A549 treated with ZK216348 at 1 μM for 4 hours (cell line): ENCODE data around the gene SMARCC2. TPM values are rescaled to one million over a fixed set of nuclear protein-coding genes. Genes with fewer than 3 reads are reported as not detected.

ENCODE experiments used
- total RNA-seq: library from RNA; stranded (reverse); fragments of 200-300 nt; extraction: Qiagen RNA extraction; gene quantifications from 5 replicates; pipeline ENCODE4 v1.2.3, GENCODE V29; 2022; ENCODE audit warnings: low read depth

Gene SMARCC2
- total RNA-seq = 27.7 to 41.8 TPM (median 41.3 TPM) in 5 replicates

DNA sequence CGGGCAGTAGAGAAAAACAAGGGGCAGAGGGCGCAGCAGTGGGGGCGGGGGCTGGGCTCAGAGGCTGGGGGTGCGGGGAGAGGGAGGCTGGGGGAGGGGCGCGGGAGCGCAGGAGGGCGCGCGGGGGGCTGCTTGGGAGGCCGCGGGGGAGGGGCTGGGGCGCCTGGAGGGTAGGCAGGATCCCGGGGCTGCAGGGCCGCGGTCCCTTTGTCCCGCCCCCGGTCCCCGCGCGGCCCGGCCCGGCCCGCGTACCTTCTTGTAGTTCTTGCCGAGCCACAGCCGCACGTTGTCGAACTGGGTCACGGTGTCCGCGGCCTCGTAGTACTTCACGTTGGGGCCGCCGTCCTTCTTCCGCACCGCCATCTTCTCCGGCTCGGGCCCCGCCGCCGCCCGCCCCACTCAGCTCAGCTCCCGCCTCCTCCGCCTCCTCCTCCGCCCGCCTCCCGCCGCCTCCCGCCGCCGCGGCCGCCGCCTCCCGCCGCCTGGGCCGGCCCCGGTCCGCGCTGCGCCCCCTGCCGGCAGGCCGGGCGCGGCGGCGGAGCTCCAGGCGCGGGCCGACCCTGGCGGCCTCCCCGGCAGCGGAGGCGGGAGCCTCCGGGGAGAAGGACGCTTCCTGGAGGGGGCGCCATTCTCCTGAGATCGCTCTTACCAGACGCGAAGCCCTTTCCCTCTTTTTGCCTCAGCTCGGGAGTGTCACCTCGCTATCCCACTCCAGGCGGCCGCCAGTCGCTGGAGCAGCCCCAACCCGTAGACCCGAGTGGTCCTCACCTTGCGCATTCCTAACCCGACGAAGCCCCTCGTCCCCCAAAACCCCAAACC lies at the start of gene SMARCC2:
SMARCC2 (minus strand) TSS at position 385 of the 819 bp plus-strand sequence; CDS start at position 363, 22 bp downstream.

DNA sequence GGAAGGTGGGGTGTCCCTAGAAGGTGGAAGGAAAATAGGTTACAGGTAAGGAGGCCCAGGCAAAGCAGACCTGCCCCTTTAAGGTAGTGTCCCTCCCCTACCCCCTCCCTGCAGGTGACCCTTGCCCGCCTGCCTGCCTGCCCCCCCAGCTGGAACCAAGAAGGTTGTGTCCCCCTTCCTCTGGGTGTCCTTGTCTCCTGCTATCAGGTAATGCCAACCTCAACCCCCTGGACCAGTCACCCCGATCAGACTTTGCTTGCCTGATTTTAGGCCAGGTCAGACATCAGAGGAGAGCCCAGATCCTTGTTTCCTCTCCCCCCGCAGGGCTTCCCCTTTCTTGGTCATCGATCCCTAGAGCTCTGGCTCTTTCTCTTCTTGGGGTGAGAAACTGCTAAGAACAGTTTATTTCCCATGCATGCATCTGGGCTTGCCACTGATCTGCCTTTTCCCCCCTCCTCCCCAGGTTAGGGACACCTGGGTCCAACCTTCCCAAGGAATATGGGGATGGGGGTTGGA lies 40.7 kb upstream of the SMARCC2 start, which contains the start of gene SLC39A5:
SLC39A5 (plus strand) TSS at position 136 of the 516 bp plus-strand sequence. CDS start 1,224 bp downstream, outside the sequence.

DNA sequence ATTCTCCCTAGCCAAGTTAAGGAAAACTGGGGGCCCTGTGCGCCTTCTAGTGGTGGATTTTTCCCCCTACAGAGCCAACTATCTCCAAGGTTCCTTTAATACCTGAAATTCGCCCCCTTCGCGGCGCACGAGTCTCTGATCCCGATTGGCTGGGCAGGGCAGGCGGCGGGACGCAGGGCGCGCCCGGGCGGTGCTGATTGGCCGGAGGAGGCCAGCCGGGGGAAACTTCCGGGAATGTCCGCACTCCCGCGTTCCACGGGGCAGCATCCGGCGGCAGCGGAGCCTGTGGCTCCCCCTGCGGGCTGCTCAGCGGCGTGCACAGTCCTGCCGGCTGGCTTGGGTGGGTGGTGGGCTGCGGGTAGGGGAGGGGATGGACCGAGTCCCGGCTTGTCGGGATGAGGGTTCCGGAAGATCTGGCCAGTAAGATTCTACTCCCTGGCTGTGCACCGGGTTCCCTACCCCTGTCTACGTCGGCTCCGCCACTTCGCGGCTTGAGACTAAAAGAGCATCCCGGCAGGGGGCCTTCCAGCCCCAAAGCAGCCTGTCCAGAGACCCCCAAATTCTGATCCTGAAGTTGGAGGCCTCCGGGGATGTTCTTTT lies 34.9 kb upstream of the SMARCC2 start, which contains the start of gene NABP2:
NABP2 (plus strand) TSS at position 241 of the 600 bp plus-strand sequence. CDS start 515 bp downstream, outside the sequence.

DNA sequence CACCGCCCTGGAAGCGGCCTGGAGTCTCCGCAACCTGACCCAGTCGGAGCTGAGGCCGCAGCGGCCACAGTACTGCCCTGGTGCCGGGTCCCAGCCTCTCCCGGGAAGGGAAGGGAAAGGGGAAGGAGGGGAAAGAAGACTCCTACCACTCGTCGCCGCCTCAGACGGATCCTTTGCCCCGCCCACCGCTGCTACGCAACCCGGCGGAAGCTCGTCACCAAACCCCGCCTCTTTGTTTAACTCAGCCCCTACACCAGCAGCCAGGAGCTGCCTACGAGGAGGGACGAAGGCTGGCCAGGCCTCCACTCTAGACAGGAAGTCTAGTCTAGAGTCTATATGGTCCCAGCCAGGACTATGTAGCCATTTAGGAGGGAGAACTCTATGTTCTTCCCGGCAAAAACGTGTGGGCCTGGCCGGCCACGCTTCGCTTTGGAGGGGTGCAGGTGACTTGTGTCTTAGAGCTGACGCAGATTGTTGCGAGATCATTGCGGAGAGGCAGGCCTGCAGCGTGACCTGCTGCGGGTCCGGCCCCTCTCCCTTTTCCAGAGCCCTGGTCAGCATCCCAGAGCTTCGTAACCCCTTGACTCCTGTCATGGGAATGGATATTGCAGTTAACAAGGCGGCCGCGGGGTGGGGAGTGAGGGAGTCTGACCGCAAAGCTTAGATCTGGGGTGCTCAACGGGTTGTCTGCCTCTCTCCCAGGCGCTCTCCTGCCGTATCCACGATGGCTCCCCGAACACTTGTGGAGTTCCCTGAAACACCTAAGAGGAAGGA lies 32.7 kb upstream of the SMARCC2 start, which contains the start of gene RNF41:
RNF41 (minus strand) TSS at position 166 of the 774 bp plus-strand sequence. CDS start 7,875 bp downstream, outside the sequence.

DNA sequence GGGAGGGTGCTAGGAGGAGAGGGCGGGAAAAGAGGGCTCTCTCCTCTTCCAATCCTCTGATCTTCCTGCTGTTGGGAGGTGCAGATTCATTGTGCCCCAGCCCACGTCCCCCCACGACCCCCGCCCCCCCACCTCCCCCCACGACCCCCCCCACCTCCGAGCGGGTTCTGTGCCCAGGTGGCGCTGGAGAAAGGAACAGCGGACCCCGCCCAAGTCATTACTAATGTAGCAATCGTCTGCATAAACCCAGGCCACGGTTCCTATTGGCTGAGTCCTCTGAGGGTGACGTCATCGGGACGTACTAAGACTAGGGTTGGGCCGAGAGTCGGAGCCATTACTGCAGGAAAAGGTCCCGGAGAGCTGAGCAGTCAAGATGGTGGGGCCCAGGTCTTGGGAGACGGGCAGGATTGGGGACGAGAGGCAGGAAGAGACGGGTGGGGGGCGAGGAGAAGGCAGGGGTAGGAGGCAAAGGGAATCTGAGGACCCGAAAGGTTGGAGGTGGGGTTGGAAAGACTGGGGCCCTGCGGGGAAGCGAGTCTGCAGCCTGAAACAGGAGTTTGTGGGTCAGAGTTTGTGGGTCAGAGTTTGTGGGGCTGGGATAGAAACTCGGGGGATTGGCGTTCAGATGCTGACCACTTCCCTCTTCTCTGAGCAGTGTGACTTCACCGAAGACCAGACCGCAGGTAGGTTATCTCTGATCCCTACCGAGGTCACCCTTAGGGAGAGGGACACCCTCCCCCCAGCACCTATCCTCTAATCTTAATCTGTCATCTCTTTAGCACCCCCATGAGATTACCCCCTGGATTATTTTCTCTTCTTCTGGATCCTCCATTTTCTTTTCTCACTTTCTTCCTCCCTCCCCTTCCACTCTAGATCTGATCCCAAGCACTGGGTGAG lies 31.0 kb downstream of the SMARCC2 start, which contains the start of gene MYL6:
MYL6 (plus strand) TSS at position 331 of the 897 bp plus-strand sequence; CDS start at position 374, 43 bp downstream.

DNA sequence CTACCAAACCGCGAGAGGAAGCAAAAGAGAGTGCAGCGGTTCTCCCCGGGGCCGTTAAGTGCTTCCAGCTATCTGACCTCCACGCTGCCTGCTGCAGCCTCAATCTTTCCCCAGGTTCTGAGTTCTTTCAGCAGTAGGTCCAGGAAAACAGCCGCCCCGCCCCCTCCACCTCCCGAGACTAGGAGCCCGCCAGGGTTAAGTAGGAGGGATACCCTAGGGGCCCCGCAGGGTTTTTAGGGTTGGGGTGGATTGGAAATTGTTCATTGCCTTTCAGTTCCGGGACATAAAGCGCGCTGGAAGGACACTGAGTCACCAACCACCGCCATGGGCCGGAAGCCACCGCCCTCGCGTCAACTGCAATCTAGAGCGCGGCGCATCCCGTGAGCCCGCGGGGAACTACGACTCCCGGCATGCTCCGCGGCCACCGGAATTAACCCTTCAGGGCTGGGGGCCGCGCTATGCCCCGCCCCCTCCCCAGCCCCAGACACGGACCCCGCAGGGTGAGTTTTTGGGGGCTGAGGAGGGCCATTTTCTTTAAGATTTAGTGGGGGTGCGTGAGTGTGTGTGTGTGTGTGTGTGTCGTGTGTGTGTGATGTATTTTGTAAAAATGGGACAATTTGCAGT lies 37.0 kb downstream of the SMARCC2 start, which contains the start of gene MYL6B:
MYL6B (plus strand) TSS at position 456 of the 624 bp plus-strand sequence. CDS start 1,332 bp downstream, outside the sequence.

DNA sequence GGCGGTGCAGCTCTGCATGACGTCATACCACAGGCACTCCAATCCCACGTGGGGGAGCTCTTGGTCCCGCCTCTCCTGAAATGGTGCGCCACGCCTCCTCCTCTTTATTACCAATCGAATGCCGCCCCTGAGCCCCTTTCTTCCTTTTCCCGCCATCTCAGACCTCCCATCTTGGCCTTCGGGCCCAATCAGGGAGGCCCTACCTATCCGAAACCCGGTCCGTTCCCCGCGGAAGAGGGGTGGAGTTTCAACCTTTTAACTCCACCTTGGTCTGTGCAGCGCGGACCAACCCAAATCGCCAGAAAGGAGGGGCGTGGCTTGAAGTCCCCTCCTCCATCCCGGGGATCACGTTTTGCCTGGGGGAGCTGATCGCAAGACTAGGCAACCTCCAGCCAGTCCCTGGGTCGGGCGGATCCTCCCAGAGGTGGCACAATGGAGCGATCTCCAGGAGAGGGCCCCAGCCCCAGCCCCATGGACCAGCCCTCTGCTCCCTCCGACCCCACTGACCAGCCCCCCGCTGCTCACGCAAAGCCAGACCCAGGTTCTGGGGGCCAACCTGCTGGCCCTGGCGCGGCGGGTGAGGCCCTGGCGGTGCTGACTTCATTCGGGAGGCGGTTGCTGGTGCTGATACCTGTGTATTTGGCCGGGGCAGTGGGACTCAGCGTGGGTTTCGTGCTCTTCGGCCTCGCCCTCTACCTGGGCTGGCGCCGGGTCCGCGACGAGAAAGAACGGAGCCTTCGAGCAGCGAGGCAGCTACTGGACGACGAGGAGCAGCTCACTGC lies 61.2 kb downstream of the SMARCC2 start, which contains the start of gene ESYT1:
ESYT1 (plus strand) TSS at position 380 of the 782 bp plus-strand sequence; CDS start at position 433, 53 bp downstream.

DNA sequence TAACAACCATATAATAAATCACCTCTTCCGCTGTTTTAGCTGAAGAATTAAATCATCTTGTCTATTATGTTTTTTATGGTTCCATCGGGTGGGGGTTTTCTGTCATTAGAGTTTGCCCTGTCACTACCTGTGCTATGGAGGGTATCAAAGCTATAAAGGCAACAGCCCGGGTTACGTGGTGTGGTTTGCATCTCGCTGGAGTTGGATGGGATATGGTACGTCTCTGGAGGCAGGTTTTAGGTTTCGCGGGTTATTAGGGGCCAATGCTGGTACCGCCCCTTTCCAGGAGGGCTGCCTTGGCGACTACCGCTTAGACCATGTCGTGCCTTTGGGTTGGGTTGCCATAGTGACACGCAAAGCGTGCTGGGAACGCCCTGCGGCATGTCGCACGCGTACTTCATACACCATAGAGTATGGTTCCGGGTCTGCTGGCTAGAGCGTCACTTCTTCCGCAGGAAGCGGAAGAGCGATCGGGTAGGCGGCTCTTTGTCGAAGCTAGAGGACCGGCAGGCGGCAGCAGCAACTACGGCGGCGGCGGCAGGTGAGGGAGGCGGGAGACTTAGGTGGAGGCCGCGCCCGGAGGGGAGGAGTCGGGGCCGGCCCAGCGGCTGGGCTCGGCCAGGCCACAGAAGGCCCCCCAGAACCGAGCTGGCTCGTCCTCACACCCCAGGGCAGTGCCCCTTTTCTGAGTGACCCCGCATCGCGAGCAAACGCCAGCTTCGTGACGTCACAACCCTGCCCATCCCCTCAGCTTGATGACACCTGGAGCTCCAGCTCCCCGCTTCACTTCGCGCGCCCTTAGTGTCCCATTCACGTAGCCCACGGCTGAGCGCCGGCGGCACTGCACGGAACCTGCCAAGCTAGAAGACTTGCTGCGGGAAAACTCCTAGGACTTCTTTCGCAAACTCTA lies 71.2 kb downstream of the SMARCC2 start, which contains the start of gene ZC3H10:
ZC3H10 (plus strand) TSS at position 489 of the 910 bp plus-strand sequence. CDS start 2,297 bp downstream, outside the sequence.

DNA sequence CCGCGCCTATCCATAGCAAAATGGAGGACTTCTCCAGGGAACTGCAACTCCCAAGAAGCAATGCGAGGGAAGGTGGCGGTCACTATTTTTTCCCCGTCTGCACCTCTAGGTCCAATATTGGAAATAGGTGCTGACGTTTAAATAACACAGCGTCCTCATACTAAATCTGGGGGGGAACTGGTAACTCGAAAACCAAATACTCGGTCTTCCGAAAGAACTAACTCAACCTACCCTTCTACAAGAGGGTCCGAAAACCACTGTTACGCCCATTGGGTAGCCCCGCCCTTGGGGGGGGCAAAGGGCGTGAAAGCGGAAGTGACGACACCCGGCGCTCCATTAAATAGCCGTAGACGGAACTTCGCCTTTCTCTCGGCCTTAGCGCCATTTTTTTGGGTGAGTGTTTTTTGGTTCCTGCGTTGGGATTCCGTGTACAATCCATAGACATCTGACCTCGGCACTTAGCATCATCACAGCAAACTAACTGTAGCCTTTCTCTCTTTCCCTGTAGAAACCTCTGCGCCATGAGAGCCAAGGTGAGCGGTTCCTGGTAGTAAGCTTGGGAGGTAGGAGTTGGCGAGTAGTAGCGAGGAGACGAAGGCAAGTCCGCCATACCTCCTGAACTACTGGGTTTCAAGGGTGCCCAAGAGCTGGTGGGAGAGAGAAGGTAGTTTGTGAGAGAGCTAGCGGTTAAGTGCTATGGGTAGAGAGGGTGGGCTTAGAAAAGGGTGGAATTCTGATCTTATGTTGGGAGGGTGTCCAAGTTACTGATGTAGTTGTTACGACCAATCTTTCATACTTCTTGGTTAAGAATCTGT lies 72.8 kb downstream of the SMARCC2 start, which contains the start of gene RPL41:
RPL41 (plus strand) TSS at position 367 of the 815 bp plus-strand sequence.

Other genes with a start within 250 kb of the SMARCC2 start
- 0.38 to 1.3 TPM (median 0.74 TPM) in 5 replicates for gene PMEL, start 223.4 kb downstream of the SMARCC2 start, total RNA-seq
- 48.3 to 60.3 TPM (median 53.6 TPM) in 5 replicates for gene CDK2, start 222.7 kb downstream of the SMARCC2 start, total RNA-seq
- 26.3 to 38.7 TPM (median 35.1 TPM) in 5 replicates for gene RAB5B, start 215.4 kb downstream of the SMARCC2 start, total RNA-seq
- 7.7 to 10.2 TPM (median 9.1 TPM) in 5 replicates for gene SUOX, start 192.2 kb downstream of the SMARCC2 start, total RNA-seq
- gene IKZF4, start 168.4 kb downstream of the SMARCC2 start, total RNA-seq = 1.9 to 3.0 TPM (median 2.5 TPM) in 5 replicates
- gene RPS26, start 147.6 kb downstream of the SMARCC2 start, total RNA-seq = 598 to 732 TPM (median 664 TPM) in 5 replicates
- 1.0 to 3.4 TPM (median 1.7 TPM) in 5 replicates for gene ERBB3, start 109.3 kb downstream of the SMARCC2 start, total RNA-seq
- gene PA2G4, start 84.9 kb downstream of the SMARCC2 start, total RNA-seq = 290 to 341 TPM (median 318 TPM) in 5 replicates
- gene RPL41, start 72.8 kb downstream of the SMARCC2 start, total RNA-seq = 5,330 to 6,068 TPM (median 5,698 TPM) in 5 replicates
- 1.9 to 4.3 TPM (median 3.3 TPM) in 5 replicates for gene ZC3H10, start 71.2 kb downstream of the SMARCC2 start, total RNA-seq
- gene ESYT1, start 61.2 kb downstream of the SMARCC2 start, total RNA-seq = 50.9 to 78.2 TPM (median 70.6 TPM) in 5 replicates
- gene MYL6B, start 36.9 kb downstream of the SMARCC2 start, total RNA-seq = 70.2 to 85.1 TPM (median 77.2 TPM) in 5 replicates
- 2,092 to 3,261 TPM (median 2,304 TPM) in 5 replicates for gene MYL6, start 31.1 kb downstream of the SMARCC2 start, total RNA-seq
- gene RNF41, start 32.4 kb upstream of the SMARCC2 start, total RNA-seq = 22.5 to 29.2 TPM (median 24.2 TPM) in 5 replicates
- gene NABP2, start 34.9 kb upstream of the SMARCC2 start, total RNA-seq = 58.8 to 64.0 TPM (median 61.2 TPM) in 5 replicates
- 0.21 TPM in 1 of 5 replicates, not detected in the others for gene SLC39A5, start 40.6 kb upstream of the SMARCC2 start, total RNA-seq
- 30.3 to 53.2 TPM (median 47.3 TPM) in 5 replicates for gene ANKRD52, start 68.9 kb upstream of the SMARCC2 start, total RNA-seq
- 16.1 to 18.7 TPM (median 17.7 TPM) in 5 replicates for gene COQ10A, start 77.5 kb upstream of the SMARCC2 start, total RNA-seq
- gene CS, start 110.8 kb upstream of the SMARCC2 start, total RNA-seq = 154 to 178 TPM (median 157 TPM) in 5 replicates
- 128 to 145 TPM (median 143 TPM) in 5 replicates for gene CNPY2, start 126.5 kb upstream of the SMARCC2 start, total RNA-seq
- gene PAN2, start 144.5 kb upstream of the SMARCC2 start, total RNA-seq = 10.7 to 20.5 TPM (median 16.5 TPM) in 5 replicates
- 0.31 to 0.70 TPM (median 0.46 TPM) in 5 replicates for gene IL23A, start 149.4 kb upstream of the SMARCC2 start, total RNA-seq
- 11.3 to 15.1 TPM (median 12.0 TPM) in 5 replicates for gene STAT2, start 170.6 kb upstream of the SMARCC2 start, total RNA-seq
- gene APOF, start 173.4 kb upstream of the SMARCC2 start, total RNA-seq = not detected in 5 replicates